Neural cell (in vitro differentiated cells): ENCODE data around the gene SCAMP5. TPM values are rescaled to one million over a fixed set of nuclear protein-coding genes. Genes with fewer than 3 reads are reported as not detected.

ENCODE experiments used
- H2AFZ ChIP-seq: fragments of 200-600, 300-800 bp; sonication (generic), shearing (Covaris generic); 2 replicates; pipeline ENCODE4 v1.6.0; 2014; ENCODE audit warnings: low read depth, mild to moderate bottlenecking, antibody characterized with exemption, low read length, moderate library complexity
- H3F3A ChIP-seq: fragments of 200-600 bp; shearing (Covaris generic); 2 replicates; pipeline ENCODE4 v1.6.1; 2016; ENCODE audit warnings: mild to moderate bottlenecking, moderate library complexity, mixed read lengths, antibody characterized with exemption, low read length; ENCODE audit not compliant: insufficient read depth, poor library complexity, severe bottlenecking
- H3K27ac ChIP-seq: fragments of 200-600, 300-800 bp; sonication (generic), shearing (Covaris generic); 2 replicates; pipeline ENCODE4 v1.5.1; 2014; ENCODE audit warnings: mild to moderate bottlenecking, low read length, moderate library complexity
- H3K27me3 ChIP-seq: fragments of 300-800, 200-600 bp; sonication (generic), shearing (Covaris generic); 2 replicates; pipeline ENCODE4 v1.6.0; 2014; ENCODE audit warnings: mild to moderate bottlenecking, low read depth, low read length, moderate library complexity; ENCODE audit not compliant: insufficient read depth
- H3K36me3 ChIP-seq: fragments of 300-800, 200-600 bp; sonication (generic), shearing (Covaris generic); 2 replicates; pipeline ENCODE4 v1.5.1; 2014; ENCODE audit warnings: mild to moderate bottlenecking, antibody characterized with exemption, low read length, moderate library complexity; ENCODE audit not compliant: insufficient read depth
- H3K4me2 ChIP-seq: fragments of 300-800, 200-600 bp; sonication (generic), shearing (Covaris generic); 2 replicates; pipeline ENCODE4 v1.6.0; 2014; ENCODE audit warnings: mild to moderate bottlenecking, low read length
- H3K4me3 ChIP-seq: fragments of 300-800, 200-600 bp; sonication (generic), shearing (Covaris generic); 2 replicates; pipeline ENCODE4 v1.5.1; 2014; ENCODE audit warnings: mild to moderate bottlenecking, low read length, moderate library complexity
- H3K79me2 ChIP-seq: fragments of 200-600 bp; shearing (Covaris generic); replicated peaks from 2 replicates; pipeline ENCODE4 v1.6.0; 2014; ENCODE audit warnings: mild to moderate bottlenecking, low read length, moderate library complexity; ENCODE audit not compliant: insufficient read depth
- H3K9ac ChIP-seq: fragments of 300-800, 200-600 bp; sonication (generic), shearing (Covaris generic); 2 replicates; pipeline ENCODE4 v1.6.1; 2016; ENCODE audit warnings: mild to moderate bottlenecking, low read length, mixed read lengths
- H3K9me2 ChIP-seq: fragments of 200-600 bp; shearing (Covaris generic); 2 replicates; pipeline ENCODE4 v1.6.1; 2016; ENCODE audit warnings: mild to moderate bottlenecking, low read length, mixed read lengths; ENCODE audit not compliant: insufficient read depth
- H3K9me3 ChIP-seq: fragments of 200-600, 300-800 bp; sonication (generic), shearing (Covaris generic); 2 replicates; pipeline ENCODE4 v1.6.1; 2016; ENCODE audit warnings: mild to moderate bottlenecking, mixed run types, low read length, moderate library complexity, mixed read lengths
- H4K20me1 ChIP-seq: fragments of 200-600 bp; shearing (Covaris generic); 2 replicates; pipeline ENCODE4 v1.6.1; 2016; ENCODE audit warnings: mild to moderate bottlenecking, mixed run types; ENCODE audit not compliant: insufficient read depth
- EP300 ChIP-seq: fragments of 450-650 bp; conservative IDR thresholded peaks from 2 replicates; pipeline ENCODE4 v1.6.1; 2014; ENCODE audit warnings: antibody characterized with exemption, mild to moderate bottlenecking, moderate library complexity; ENCODE audit not compliant: poor library complexity, severe bottlenecking
- EZH2 ChIP-seq: fragments of 200-600, 300-800 bp; shearing (Covaris generic), sonication (generic); IDR thresholded peaks from 2 replicates; pipeline ENCODE4 v1.6.1; 2014; ENCODE audit warnings: antibody characterized with exemption, low read length, borderline replicate concordance, mild to moderate bottlenecking; ENCODE audit not compliant: insufficient read depth, poor library complexity, severe bottlenecking
- MXI1 ChIP-seq: fragments of 450-650 bp; conservative IDR thresholded peaks from 2 replicates; pipeline ENCODE4 v1.6.1; 2014; ENCODE audit warnings: antibody characterized with exemption, mild to moderate bottlenecking; ENCODE audit not compliant: poor library complexity, severe bottlenecking
- POLR2AphosphoS5 ChIP-seq: IDR thresholded peaks from 2 replicates; pipeline ENCODE4 v1.6.1; 2012
- RAD21 ChIP-seq: fragments of 450-650 bp; conservative IDR thresholded peaks from 2 replicates; pipeline ENCODE4 v1.6.1; 2014; ENCODE audit warnings: antibody characterized with exemption, mild to moderate bottlenecking, moderate library complexity
- REST ChIP-seq: IDR thresholded peaks from 2 replicates; pipeline ENCODE4 v1.6.1; 2012; ENCODE audit warnings: borderline replicate concordance
- SMC3 ChIP-seq: fragments of 450-650 bp; conservative IDR thresholded peaks from 2 replicates; pipeline ENCODE4 v1.6.1; 2014; ENCODE audit warnings: antibody characterized with exemption, mild to moderate bottlenecking, moderate library complexity; ENCODE audit not compliant: poor library complexity
- TAF1 ChIP-seq: IDR thresholded peaks from 2 replicates; pipeline ENCODE4 v1.6.1; 2012; ENCODE audit warnings: low read depth
- polyA plus RNA-seq: library from polyadenylated mRNA; depleted of rRNA; stranded (reverse); fragments of >200 nt; gene quantifications from 2 replicates; pipeline ENCODE4 v1.2.3, GENCODE V29; 2014
- TF ChIP-seq, protein P1 (sequence below): fragments of 450-650 bp; IDR thresholded peaks from 2 replicates; pipeline ENCODE4 v1.5.1; 2014; ENCODE audit warnings: antibody characterized with exemption, mild to moderate bottlenecking, moderate library complexity; ENCODE audit not compliant: poor library complexity, severe bottlenecking

SCAMP5 gene
- polyA plus RNA-seq, 1 donor from 2014 or later: 92.5 TPM

DNA sequence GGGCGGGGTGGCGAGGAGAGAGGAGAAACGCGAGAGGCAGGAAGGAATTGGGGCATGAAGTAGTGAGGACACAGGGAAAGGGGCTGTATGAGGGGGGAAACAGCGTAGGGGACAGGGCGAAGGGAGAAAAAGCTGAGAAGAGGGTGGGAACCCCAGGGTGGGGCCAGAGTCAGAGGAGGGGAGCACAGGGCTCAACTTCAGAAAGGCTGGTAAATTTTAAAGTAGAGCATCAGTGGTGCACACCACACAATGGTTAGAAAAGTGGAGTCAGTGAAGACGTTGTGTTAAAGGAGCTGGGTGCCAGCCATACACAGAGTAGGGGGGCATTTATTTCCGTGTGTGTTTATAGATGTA, 35.8 kb upstream of the SCAMP5 start (continued):
- no peak for TF ChIP-seq REST
- TF ChIP-seq RAD21: no peak
- TF ChIP-seq SMC3: no peak

GRCh38 chr15:74960286-74960685, 35.1 kb upstream of the SCAMP5 start:
- H3K36me3 ChIP-seq: no peaks in the 10 kb centered on the region
- H4K20me1 ChIP-seq: no peaks in the 10 kb centered on the region
- no peak overlapping the region for H2AFZ ChIP-seq
- TF ChIP-seq TAF1 (no peak), SMC3 (no peak), POLR2AphosphoS5 (no peak), EZH2 (no peak), MXI1 (no peak), REST (no peak), RAD21 (no peak), EP300 (no peak)
- TF ChIP-seq, protein P1, sequence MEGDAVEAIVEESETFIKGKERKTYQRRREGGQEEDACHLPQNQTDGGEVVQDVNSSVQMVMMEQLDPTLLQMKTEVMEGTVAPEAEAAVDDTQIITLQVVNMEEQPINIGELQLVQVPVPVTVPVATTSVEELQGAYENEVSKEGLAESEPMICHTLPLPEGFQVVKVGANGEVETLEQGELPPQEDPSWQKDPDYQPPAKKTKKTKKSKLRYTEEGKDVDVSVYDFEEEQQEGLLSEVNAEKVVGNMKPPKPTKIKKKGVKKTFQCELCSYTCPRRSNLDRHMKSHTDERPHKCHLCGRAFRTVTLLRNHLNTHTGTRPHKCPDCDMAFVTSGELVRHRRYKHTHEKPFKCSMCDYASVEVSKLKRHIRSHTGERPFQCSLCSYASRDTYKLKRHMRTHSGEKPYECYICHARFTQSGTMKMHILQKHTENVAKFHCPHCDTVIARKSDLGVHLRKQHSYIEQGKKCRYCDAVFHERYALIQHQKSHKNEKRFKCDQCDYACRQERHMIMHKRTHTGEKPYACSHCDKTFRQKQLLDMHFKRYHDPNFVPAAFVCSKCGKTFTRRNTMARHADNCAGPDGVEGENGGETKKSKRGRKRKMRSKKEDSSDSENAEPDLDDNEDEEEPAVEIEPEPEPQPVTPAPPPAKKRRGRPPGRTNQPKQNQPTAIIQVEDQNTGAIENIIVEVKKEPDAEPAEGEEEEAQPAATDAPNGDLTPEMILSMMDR: no peak
- no peaks in the 10 kb centered on the region for H3K79me2 ChIP-seq
- no peak overlapping the region for H3K27ac ChIP-seq
- H3K9ac ChIP-seq: no peak overlapping the region
- H3K9me2 ChIP-seq: no peaks in the 10 kb centered on the region
- no peak overlapping the region for H3K4me2 ChIP-seq
- H3K9me3 ChIP-seq: no peaks in the 10 kb centered on the region
- no peak overlapping the region for H3K4me3 ChIP-seq
- no peaks in the 10 kb centered on the region for H3F3A ChIP-seq
- H3K27me3 ChIP-seq: peaks cover 44% of the 10 kb centered on the region
